ENCODE results near the gene B3GNT2.
"Not testable (repeated sequence)": the region's sequence is repeated elsewhere in the genome, so short reads cannot be mapped to it uniquely, and the experiment has no call there.

B3GNT2 gene

DNA sequence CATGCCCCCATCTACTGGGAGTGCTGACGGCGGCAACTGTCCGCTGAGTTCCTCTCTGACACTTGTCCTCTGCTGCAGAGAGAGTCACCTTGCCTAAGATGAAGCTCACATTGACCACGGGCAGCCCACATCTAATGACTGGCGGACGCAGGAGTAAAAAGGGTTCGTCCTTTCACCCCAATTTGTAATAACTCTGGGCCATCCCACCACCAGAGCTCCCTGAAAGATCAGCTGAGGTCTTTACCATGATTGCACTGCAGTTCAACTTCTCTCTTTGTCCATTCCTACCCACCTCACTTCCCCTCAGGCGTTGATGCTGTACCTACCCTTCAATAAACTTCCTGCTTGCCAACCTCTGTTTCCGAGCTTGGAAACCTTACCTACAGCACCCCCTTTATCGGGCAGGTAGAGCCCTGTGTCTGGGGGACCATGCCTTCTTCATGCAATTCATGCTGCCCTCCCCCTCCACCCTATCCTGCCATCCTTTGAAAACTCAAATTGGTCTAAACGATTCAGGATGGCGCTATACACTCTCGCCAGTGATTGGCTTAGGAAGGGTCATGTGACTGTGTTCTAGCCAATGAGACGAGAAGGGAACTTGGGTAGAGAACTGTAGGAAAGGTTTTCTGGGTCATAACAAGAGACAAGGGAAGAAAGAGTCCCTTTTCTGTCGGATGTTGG lies 10.3 kb upstream of the B3GNT2 start:
- DNase-seq: no peak

- DNase-seq: no peak
Observed at GRCh38 chr2:62186156-62186905, 9.6 kb upstream of the B3GNT2 start.

GRCh38 chr2:62187246-62187645 lies 8.7 kb upstream of the B3GNT2 start:
- no peak for DNase-seq

DNA sequence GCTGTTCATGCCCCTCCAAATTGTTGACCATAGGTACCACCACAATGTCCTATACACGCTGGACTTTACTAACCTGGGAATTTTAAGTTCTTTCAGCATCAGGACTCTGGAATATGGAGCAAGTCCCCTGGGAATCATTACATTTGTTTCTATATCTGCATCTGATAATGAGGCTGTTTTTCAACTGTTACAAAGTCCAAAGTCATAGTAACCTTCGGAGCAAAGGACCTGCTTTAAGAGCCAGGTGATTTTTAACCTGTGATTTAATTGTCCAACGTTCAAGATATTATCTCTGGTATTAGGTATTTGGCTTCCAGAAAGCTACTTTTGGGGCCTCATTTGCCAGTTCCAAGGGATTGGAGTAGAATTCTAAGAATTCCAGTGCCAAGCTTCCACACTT lies 7.5 kb upstream of the B3GNT2 start:
- DNase-seq: no peak

GRCh38 chr2:62189196-62189595 lies 6.7 kb upstream of the B3GNT2 start:
- no peak for DNase-seq

GRCh38 chr2:62192811-62193210 lies 3.1 kb upstream of the B3GNT2 start:
- no peak for DNase-seq

DNA sequence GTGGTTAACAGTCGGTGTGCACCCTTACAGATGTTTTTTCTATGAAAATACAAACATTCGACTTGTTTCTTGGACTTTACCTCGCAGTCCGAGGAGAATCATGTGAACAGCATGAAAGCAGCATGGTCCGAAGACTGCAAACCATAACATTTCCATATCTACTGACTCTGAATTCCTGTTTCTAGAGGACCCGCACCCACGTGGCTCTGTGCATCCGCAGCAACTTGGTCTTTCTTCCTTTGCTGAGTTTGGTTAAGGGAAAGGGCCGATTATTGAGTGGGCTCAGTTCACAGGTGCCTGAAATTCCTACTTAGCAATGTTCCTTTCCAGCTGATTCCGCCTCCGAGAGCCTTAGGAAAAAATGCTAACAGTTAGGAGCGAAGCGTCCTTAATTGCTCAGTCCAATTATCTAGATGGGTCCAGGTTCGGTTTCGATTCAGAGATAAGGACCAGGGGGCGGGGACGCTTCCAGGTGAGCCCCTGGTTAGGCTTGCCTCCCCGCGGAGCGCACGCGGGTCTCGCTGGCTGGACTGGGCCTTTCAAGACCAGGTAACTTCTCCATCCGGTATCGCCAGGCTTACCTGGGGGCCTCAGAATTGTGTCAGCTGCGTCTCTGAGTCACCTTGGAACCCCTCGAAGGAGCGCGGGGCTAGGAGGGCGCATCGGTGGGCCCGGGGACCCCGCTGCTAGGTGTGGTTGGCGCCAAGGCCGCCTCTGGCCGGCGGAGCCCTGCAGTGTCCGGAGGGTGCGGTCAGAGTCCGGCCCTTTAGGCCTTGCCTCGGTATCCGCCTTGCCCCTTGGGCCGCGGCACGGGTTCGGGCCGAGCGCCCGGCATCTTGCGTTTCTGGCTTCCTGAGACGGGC lies 1.1 kb upstream of the B3GNT2 start:
- DNase-seq: no peak

- peak; percentile 64 for DNase-seq
Observed at GRCh38 chr2:62196278-62196901, 475 bp downstream of the B3GNT2 start.

- DNase-seq: peak; percentile 56
Observed at GRCh38 chr2:62197011-62197924, 1.4 kb downstream of the B3GNT2 start.

DNA sequence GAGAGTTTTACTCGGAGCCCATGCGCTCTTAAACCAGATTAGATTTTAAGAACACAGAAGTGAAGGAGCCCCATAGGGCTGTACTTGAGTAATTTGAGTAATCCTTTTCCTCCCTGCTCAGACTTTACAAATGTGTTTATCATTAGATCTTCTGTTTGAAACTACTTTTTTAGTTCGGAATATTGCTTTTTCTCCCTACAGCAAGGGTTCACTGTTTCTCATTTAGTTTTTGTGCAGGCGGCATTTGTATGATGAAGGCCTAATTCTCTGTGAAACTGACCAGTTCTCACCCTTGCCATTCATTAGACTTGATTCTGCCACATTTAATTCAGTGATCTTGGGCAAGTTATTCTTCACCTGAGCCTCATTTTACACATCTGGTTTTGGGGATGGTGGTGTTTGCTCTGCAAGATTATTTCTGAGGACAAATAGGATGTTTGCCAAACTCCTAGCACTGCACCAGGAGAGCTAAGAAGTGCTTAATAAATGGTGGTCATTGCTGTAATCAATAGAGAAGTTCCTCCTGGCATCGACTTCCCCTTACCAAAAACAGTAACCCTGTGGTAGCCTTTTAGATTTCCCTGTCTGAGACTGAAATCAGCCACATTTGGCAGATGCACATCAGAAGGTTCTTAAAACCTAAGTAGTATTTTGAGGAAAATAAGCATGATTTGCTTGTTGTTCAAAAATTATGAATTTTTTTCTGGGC lies 2.2 kb downstream of the B3GNT2 start:
- no peak for DNase-seq

DNA sequence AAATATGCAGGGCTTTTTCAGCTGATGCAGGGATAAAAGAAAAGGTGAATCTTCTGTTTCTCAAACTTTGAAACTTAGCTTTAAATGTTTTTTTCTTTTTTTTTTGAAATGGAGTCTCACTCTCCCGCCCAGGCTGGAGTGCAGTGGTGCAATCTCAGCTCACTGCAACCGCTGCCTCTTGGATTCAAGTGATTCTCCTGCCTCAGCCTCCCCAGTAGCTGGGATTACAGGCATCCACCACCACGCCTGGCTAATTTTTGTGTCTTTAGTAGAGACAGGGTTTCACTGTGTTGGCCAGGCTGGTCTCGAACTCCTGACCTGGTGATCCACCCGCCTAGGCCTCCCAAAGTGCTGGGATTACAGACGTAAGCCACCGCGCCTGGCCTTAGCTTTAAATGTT lies 2.9 kb downstream of the B3GNT2 start:
- DNase-seq: not testable (repeated sequence)

DNA sequence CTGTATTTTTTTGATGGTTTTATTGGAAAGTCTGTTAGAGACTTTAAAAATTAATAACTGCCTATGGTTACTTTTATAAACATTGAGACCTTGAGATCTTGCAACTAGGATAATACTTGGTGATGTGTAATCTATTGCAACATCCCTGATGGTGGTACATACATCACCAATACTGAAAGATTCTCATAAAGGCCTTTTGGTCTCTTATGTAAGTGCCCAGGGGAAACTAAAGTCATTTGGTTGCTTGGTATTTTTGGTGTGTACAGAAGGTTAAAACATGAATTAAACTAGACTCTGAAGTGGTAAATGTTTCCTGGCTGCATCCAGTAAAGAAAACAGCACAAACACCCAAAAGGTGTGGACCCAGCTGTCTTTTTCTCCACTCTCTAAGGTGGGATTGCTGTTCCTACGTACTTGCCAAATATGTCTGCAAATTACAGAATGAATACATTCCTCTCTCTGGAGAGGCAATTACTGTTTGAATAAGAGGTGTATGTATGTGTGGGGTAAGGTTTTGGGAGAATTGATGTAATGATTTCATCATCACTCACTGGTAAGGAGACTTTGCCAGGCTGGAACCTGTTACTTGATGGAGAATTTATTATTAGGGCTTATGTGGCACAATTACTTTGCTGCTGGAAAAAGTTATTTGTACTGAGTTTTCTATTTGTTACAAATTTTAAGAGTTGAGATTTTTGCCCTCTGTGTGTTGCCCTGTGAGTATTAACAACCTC lies 3.6 kb downstream of the B3GNT2 start:
- no peak for DNase-seq

DNA sequence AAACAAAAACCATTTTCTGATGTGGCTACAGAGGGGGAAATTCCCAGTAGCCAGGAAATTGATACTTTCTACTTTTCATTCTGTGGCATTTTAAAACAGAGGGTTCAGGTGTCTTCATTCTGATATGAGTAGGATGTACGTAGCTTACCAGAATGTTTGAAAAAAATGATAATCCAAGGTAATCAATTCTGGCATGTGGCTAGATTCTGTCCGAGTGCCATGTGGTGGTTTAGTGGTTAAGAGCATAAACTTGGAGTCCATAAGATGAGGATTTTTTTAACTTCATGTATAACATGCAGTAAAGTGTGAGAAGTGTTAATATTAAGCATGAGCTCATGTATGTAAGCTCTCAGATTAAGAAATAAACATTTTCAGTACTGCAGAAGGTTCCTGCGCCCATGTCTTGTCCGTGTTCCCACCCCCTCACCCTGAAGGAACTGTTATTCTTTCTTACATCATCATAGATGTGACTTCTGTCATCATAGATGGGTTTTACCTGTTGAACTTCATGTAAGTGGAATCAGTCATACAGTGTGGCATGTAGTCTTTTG lies 4.5 kb downstream of the B3GNT2 start:
- DNase-seq: no peak

DNA sequence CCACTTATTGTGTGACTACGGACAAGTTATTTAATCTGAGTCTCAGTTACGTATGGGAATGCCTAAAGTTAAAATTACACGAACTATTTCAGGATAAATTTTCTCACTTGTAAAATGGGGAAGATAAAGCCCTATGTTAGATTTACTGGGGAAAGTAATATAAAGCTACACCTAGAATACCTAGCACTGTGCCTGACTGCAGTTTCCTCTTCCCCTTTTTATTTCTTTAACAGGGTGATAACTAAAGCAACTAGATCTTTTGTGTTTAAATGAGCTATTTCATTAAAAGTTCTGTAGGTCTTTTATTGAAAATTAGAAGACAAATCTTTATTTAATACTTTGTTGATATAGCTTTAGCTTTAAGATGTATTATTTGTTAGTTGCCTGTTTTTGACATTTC lies 5.0 kb downstream of the B3GNT2 start:
- DNase-seq: no peak

- no peak for DNase-seq
Observed at GRCh38 chr2:62201307-62201706, 5.4 kb downstream of the B3GNT2 start.

DNA sequence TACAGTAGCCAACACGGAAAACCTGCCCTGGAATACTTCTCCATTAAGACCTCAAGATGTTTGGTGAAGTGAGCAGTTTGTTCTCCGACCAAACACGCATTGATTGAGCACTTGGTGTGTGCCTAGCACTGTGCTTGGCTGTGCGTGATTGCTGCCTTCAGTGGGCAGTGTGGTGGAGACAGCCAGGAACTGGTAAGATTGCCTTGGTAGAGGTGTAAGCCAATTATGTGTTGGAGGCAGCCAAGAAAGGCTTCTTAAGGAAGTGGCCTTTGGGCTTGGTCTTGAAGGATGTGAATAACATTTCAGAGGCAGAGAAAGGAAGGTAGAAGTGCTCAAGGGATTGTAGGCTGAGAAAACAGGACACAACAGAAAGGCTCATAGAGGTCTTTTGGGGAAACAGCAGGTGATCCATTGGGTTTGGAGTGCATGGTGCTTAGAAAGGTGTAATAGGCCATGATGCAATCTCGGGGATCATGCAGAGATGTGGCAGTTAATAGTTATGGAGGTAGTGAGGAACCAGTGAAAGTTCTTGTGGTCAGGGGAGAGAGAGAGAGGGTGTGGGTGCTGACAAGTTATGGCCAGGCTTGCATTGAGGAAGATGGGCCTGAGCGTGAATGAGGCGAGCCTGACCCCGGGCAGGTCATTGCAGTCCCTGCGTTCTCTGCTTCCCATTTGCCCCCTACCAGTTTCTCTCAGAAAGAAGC lies 6.3 kb downstream of the B3GNT2 start:
- no peak for DNase-seq

DNA sequence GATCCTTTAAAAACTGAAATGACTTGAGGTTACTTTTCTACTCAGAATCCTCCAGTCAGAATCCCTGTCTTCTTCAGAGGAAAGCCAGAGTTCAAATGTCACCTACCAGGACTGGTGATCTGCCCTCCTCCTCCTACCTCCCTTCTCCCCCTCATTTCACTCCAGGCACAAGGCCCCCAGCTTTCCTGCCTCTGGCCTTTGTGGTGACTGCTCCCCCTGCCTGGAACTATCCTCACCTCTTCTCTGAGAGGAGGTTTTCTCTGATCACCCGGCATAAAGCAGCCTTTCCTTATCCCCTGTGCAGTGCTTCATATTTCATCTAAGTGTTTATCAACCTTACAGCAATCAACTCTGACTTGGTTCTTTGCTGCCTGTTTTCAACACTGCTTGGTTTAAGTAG lies 6.8 kb downstream of the B3GNT2 start:
- DNase-seq: no peak

- DNase-seq: no peak
Observed at GRCh38 chr2:62203459-62203858, 7.5 kb downstream of the B3GNT2 start.

GRCh38 chr2:62204998-62205496 lies 9.1 kb downstream of the B3GNT2 start:
- DNase-seq: no peak

DNA sequence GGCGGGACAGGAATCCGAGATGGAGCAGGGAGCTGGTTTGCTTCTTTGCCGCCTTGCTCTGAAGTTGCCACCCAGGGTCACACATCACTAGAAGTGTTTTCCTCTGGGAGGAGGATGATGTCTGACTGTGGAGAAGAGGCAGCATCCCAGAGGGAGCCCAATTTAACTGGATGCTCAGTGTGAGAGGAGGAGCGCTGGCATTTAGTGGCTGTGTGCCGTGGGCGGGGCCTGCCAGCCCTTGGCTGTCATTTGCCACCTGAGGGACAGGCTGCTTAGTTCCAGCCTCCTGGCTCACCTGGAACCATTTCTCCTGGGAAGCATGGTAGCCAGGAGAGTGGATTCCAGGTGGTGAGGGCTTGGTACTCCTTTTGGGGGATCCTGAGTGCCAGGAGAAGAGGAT lies 9.6 kb downstream of the B3GNT2 start:
- no peak for DNase-seq
